Endothelial cell of umbilical vein (primary cell): ENCODE measurements around the gene MCFD2.

Experiments
- EZH2 ChIP-seq: IDR thresholded peaks from 2 replicates; pipeline ENCODE4 v1.6.1; 2012; ENCODE audit warnings: borderline replicate concordance, low read depth, mild to moderate bottlenecking, moderate library complexity, low read length, inconsistent platforms; ENCODE audit not compliant: severe bottlenecking
- JUN ChIP-seq: IDR thresholded peaks from 2 replicates; pipeline ENCODE4 v1.6.1; 2011; ENCODE audit warnings: borderline replicate concordance, low read depth; ENCODE audit not compliant: insufficient read length, insufficient read depth
- POLR2A ChIP-seq: IDR thresholded peaks from 2 replicates; pipeline ENCODE4 v1.6.1; 2012; ENCODE audit warnings: low read depth, mild to moderate bottlenecking, control low read depth, low read length
- TF ChIP-seq, protein P1 (sequence below), 2 donors: IDR thresholded peaks; 1 replicate in 1 of 2; 2 replicates in 1 of 2; pipeline ENCODE4 v1.5.1; 2011; ENCODE audit warnings: low read length in 2 of 2, mild to moderate bottlenecking in 2 of 2, moderate library complexity in 2 of 2, control low read depth in 1 of 2, inconsistent platforms in 1 of 2, low read depth in 1 of 2; ENCODE audit not compliant: insufficient read depth in 1 of 2; ENCODE audit errors: extremely low read depth in 1 of 2

- TF ChIP-seq POLR2A (no peak), EZH2 (no peak), JUN (no peak)
- TF ChIP-seq, protein P1, sequence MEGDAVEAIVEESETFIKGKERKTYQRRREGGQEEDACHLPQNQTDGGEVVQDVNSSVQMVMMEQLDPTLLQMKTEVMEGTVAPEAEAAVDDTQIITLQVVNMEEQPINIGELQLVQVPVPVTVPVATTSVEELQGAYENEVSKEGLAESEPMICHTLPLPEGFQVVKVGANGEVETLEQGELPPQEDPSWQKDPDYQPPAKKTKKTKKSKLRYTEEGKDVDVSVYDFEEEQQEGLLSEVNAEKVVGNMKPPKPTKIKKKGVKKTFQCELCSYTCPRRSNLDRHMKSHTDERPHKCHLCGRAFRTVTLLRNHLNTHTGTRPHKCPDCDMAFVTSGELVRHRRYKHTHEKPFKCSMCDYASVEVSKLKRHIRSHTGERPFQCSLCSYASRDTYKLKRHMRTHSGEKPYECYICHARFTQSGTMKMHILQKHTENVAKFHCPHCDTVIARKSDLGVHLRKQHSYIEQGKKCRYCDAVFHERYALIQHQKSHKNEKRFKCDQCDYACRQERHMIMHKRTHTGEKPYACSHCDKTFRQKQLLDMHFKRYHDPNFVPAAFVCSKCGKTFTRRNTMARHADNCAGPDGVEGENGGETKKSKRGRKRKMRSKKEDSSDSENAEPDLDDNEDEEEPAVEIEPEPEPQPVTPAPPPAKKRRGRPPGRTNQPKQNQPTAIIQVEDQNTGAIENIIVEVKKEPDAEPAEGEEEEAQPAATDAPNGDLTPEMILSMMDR (IDR thresholded peaks at IDR 0.05; ENCODE audit: extremely low read depth in 1 of 2, insufficient read depth in 1 of 2, low read depth in 1 of 2, low read length in 2 of 2) = no peak
Measured at GRCh38 chr2:46924038-46924437, 8.4 kb upstream of the MCFD2 start.
